ENCODE results near the gene CD209. TPM values are rescaled to one million over a fixed set of nuclear protein-coding genes. Genes with fewer than 3 reads are reported as not detected.

The CD209 gene
- total RNA-seq, 1 experiment from 2014 or later = not detected

DNA sequence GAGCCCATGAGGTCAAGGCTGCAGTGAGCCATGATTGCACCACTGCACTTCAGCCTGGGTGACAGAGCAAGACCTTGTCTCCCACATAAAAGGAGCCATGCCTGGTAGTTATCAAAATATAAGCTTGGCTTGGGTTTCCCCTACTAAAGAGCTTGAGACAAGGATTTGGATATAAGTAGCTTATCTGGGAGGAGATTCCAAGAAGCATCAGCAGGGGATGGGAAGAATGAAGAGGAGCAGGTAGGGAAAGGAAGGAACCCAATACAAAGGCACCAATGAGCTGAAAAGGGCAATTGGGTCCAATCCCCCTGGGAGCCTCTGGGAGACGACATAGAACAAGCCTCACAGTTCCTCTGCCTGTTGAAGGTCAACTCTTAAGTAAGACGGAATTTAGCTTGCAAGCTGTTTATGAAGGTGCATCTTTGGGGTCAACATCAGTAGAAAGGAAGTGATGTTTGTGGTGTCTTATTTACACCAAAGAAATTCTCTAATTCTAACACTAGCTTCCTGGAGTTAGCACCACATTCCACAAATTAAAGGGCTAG lies 8.1 kb downstream of the CD209 start:
- Histone ChIP-seq H3K36me3 (ENCODE audit: control insufficient read depth, insufficient read depth, low read length) (no peaks in the 10 kb centered on the region), H3K27me3 (ENCODE audit: control insufficient read depth, insufficient read depth, low read length) (no peaks in the 10 kb centered on the region), H3K4me3 (ENCODE audit: low read depth in 2 of 2, low read length in 2 of 2) (no peak overlapping the region), H3K9me3 (ENCODE audit: control insufficient read depth, insufficient read depth, low read depth, low read length) (no peaks in the 10 kb centered on the region), H3K4me1 (ENCODE audit: control insufficient read depth, insufficient read depth, low read length) (no peaks in the 10 kb centered on the region), H3K27ac (ENCODE audit: low read length) (no peak overlapping the region)
- DNase-seq (ENCODE audit: low read depth, low spot score) (no peak), ATAC-seq (no peak)
- in situ Hi-C loops (cut with HindIII; ENCODE audit: low pct_unique_long_range_greater_than_20kb, low sequenced_read_pairs) = no loop called here
- POLR2A ChIA-PET = no interaction called here
- intact Hi-C loops (cut with micrococcal nuclease; ENCODE audit: unreplicated experiment) = no loop called here
- CTCF ChIA-PET = interaction anchor here (0.6 kb wide), 1 partner anchor 14 kb away, joined by 3 read pairs; no protein-coding TSS in a partner anchor
- TF ChIP-seq, protein P1, sequence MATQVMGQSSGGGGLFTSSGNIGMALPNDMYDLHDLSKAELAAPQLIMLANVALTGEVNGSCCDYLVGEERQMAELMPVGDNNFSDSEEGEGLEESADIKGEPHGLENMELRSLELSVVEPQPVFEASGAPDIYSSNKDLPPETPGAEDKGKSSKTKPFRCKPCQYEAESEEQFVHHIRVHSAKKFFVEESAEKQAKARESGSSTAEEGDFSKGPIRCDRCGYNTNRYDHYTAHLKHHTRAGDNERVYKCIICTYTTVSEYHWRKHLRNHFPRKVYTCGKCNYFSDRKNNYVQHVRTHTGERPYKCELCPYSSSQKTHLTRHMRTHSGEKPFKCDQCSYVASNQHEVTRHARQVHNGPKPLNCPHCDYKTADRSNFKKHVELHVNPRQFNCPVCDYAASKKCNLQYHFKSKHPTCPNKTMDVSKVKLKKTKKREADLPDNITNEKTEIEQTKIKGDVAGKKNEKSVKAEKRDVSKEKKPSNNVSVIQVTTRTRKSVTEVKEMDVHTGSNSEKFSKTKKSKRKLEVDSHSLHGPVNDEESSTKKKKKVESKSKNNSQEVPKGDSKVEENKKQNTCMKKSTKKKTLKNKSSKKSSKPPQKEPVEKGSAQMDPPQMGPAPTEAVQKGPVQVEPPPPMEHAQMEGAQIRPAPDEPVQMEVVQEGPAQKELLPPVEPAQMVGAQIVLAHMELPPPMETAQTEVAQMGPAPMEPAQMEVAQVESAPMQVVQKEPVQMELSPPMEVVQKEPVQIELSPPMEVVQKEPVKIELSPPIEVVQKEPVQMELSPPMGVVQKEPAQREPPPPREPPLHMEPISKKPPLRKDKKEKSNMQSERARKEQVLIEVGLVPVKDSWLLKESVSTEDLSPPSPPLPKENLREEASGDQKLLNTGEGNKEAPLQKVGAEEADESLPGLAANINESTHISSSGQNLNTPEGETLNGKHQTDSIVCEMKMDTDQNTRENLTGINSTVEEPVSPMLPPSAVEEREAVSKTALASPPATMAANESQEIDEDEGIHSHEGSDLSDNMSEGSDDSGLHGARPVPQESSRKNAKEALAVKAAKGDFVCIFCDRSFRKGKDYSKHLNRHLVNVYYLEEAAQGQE (IDR thresholded peaks at IDR 0.05; ENCODE audit: insufficient read depth in 1 of 2, low read depth in 2 of 2, low read length in 1 of 2) = no peak
- TF ChIP-seq, protein P2, sequence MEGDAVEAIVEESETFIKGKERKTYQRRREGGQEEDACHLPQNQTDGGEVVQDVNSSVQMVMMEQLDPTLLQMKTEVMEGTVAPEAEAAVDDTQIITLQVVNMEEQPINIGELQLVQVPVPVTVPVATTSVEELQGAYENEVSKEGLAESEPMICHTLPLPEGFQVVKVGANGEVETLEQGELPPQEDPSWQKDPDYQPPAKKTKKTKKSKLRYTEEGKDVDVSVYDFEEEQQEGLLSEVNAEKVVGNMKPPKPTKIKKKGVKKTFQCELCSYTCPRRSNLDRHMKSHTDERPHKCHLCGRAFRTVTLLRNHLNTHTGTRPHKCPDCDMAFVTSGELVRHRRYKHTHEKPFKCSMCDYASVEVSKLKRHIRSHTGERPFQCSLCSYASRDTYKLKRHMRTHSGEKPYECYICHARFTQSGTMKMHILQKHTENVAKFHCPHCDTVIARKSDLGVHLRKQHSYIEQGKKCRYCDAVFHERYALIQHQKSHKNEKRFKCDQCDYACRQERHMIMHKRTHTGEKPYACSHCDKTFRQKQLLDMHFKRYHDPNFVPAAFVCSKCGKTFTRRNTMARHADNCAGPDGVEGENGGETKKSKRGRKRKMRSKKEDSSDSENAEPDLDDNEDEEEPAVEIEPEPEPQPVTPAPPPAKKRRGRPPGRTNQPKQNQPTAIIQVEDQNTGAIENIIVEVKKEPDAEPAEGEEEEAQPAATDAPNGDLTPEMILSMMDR (IDR thresholded peaks at IDR 0.05) = no peak
- TF ChIP-seq SIN3A (IDR thresholded peaks at IDR 0.05; ENCODE audit: borderline replicate concordance, insufficient read depth, low read depth, low read length) = no peak
- TF ChIP-seq TCF7L2 (IDR thresholded peaks at IDR 0.05; ENCODE audit: low read depth, low read length) = no peak
- TF ChIP-seq POLR2AphosphoS5 (IDR thresholded peaks at IDR 0.05; ENCODE audit: low read depth, low read length) = no peak
- BruUV-seq (replicated peaks) = no TSS peak

DNA sequence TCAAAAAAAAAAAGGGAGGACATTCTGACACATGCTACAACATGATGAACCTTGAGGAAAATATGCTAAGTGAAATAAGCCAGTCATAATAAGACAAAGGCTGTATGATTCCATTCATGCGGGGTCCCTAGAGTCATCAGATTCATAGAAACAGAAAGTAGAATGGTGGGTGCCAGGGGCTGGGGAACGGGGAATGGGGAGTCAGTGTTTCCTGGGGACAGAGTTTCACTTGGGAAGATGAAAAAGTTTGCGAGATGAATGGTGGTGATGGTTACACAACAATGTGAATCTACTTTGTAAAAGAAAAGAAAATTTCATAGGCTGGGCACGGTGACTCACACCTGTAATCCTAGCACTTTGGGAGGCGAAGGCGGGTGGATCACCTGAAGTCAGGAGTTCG lies 9.3 kb downstream of the CD209 start:
- H3K4me3 ChIP-seq (ENCODE audit: low read depth in 2 of 2, low read length in 2 of 2) = no peak overlapping the region
- H3K27ac ChIP-seq (ENCODE audit: low read length) = no peak overlapping the region
- BruUV-seq (replicated peaks) = no TSS peak
- TF ChIP-seq TCF7L2 (IDR thresholded peaks at IDR 0.05; ENCODE audit: low read depth, low read length) (no peak), SIN3A (IDR thresholded peaks at IDR 0.05; ENCODE audit: borderline replicate concordance, insufficient read depth, low read depth, low read length) (no peak)
- TF ChIP-seq, protein P1 (IDR thresholded peaks at IDR 0.05; ENCODE audit: insufficient read depth in 1 of 2, low read depth in 2 of 2, low read length in 1 of 2) = no peak
- TF ChIP-seq, protein P2 (IDR thresholded peaks at IDR 0.05) = no peak
- no peaks in the 10 kb centered on the region for H3K4me1 ChIP-seq (ENCODE audit: control insufficient read depth, insufficient read depth, low read length)
- CTCF ChIA-PET = no interaction called here
- POLR2A ChIA-PET = no interaction called here
- in situ Hi-C loops (cut with HindIII; ENCODE audit: low pct_unique_long_range_greater_than_20kb, low sequenced_read_pairs) = no loop called here
- H3K36me3 ChIP-seq (ENCODE audit: control insufficient read depth, insufficient read depth, low read length) = no peaks in the 10 kb centered on the region
- H3K27me3 ChIP-seq (ENCODE audit: control insufficient read depth, insufficient read depth, low read length) = no peaks in the 10 kb centered on the region
- no peak for ATAC-seq
- intact Hi-C loops (cut with micrococcal nuclease; ENCODE audit: unreplicated experiment) = no loop called here
- DNase-seq (ENCODE audit: low read depth, low spot score) = no peak
- H3K9me3 ChIP-seq (ENCODE audit: control insufficient read depth, insufficient read depth, low read depth, low read length) = no peaks in the 10 kb centered on the region

All from Panc1 (cell line).